Karpas-422 (cell line): Measurements from ENCODE around the gene ATG9B. TPM values are rescaled to one million over a fixed set of nuclear protein-coding genes. Genes with fewer than 3 reads are reported as not detected.

Source experiments
- DNase-seq: peaks from one replicate; pipeline ENCODE4 v3.0.0-alpha.2; 2015
- H2AFZ ChIP-seq: fragments of 200-600 bp; sonication (generic); 2 replicates; pipeline ENCODE4 v1.6.1; 2014; ENCODE audit warnings: antibody characterized with exemption, low read length, mixed read lengths
- H3K27ac ChIP-seq: fragments of 200-600 bp; sonication (generic); 2 replicates; pipeline ENCODE4 v1.5.1; 2014; ENCODE audit warnings: mild to moderate bottlenecking, low read length, moderate library complexity
- H3K27me3 ChIP-seq: fragments of 200-600 bp; sonication (generic); 2 replicates; pipeline ENCODE4 v1.6.1; 2014; ENCODE audit warnings: low read length, mixed read lengths
- H3K36me3 ChIP-seq: fragments of 200-600 bp; sonication (generic); 2 replicates; pipeline ENCODE4 v1.6.1; 2014; ENCODE audit warnings: low read length, mixed read lengths; ENCODE audit not compliant: insufficient read depth
- H3K4me1 ChIP-seq: fragments of 200-600 bp; sonication (generic); 2 replicates; pipeline ENCODE4 v1.6.1; 2014; ENCODE audit warnings: mild to moderate bottlenecking, low read length, mixed read lengths
- H3K4me2 ChIP-seq: fragments of 200-600 bp; sonication (generic); 2 replicates; pipeline ENCODE4 v1.6.1; 2014; ENCODE audit warnings: low read length, low read depth, mild to moderate bottlenecking; ENCODE audit not compliant: poor library complexity, severe bottlenecking
- H3K4me3 ChIP-seq: fragments of 200-600 bp; sonication (generic); 2 replicates; pipeline ENCODE4 v1.5.1; 2014; ENCODE audit warnings: mild to moderate bottlenecking, antibody characterized with exemption, low read length, mixed read lengths
- H3K79me2 ChIP-seq: fragments of 200-600 bp; sonication (generic); 2 replicates; pipeline ENCODE4 v1.6.1; 2014; ENCODE audit warnings: mild to moderate bottlenecking, low read length, mixed read lengths
- H3K9ac ChIP-seq: fragments of 200-600 bp; sonication (generic); 2 replicates; pipeline ENCODE4 v1.6.0; 2014; ENCODE audit warnings: low read length
- H3K9me2 ChIP-seq: fragments of 200-600 bp; sonication (generic), shearing (Covaris generic); replicated peaks from 2 replicates; pipeline ENCODE4 v1.6.0; 2014; ENCODE audit warnings: mild to moderate bottlenecking, low read length, moderate library complexity; ENCODE audit not compliant: insufficient read depth
- H3K9me3 ChIP-seq: fragments of 300-700, 200-600 bp; sonication (generic); 2 replicates; pipeline ENCODE4 v1.6.1; 2014; ENCODE audit warnings: low read length, mixed read lengths
- H4K20me1 ChIP-seq: fragments of 200-600 bp; sonication (generic); 2 replicates; pipeline ENCODE4 v1.6.1; 2014; ENCODE audit warnings: mild to moderate bottlenecking, antibody characterized with exemption, low read length, low read depth; ENCODE audit not compliant: insufficient read depth
- total RNA-seq: library from RNA; depleted of rRNA; stranded (reverse); fragments of >200 nt; shearing (Covaris generic); gene quantifications from 2 replicates; pipeline ENCODE4 v1.2.3, GENCODE V29; 2014; ENCODE audit warnings: low replicate concordance

ATG9B gene
- total RNA-seq, 1 experiment from 2014 or later, result 0.78 TPM

- Histone ChIP-seq H3K27ac (no peak overlapping the region), H3K4me3 (no peak overlapping the region), H3K9ac (no peak overlapping the region), H3K36me3 (no peaks in the 10 kb centered on the region), H3K4me1 (peaks cover 21% of the 10 kb centered on the region), H4K20me1 (no peaks in the 10 kb centered on the region), H2AFZ (no peak overlapping the region), H3K79me2 (no peaks in the 10 kb centered on the region), H3K4me2 (no peak overlapping the region), H3K9me2 (no peaks in the 10 kb centered on the region), H3K9me3 (no peaks in the 10 kb centered on the region), H3K27me3 (no peaks in the 10 kb centered on the region)
- no peak for DNase-seq
Measured at GRCh38 chr7:150972741-150973140, 51.6 kb downstream of the ATG9B start.

GRCh38 chr7:150972023-150972468, 52.2 kb downstream of the ATG9B start:
- no peak overlapping the region for H3K27ac ChIP-seq
- no peaks in the 10 kb centered on the region for H3K9me3 ChIP-seq
- H3K9ac ChIP-seq, result no peak overlapping the region
- no peaks in the 10 kb centered on the region for H3K9me2 ChIP-seq
- H3K4me1 ChIP-seq, result peaks cover 16% of the 10 kb centered on the region
- DNase-seq, result no peak
- no peak overlapping the region for H3K4me3 ChIP-seq
- no peaks in the 10 kb centered on the region for H4K20me1 ChIP-seq
- H3K79me2 ChIP-seq, result no peaks in the 10 kb centered on the region
- no peaks in the 10 kb centered on the region for H3K27me3 ChIP-seq
- H2AFZ ChIP-seq, result no peak overlapping the region
- no peak overlapping the region for H3K4me2 ChIP-seq
- H3K36me3 ChIP-seq, result no peaks in the 10 kb centered on the region

GRCh38 chr7:150971242-150972022, 52.9 kb downstream of the ATG9B start:
- no peak for DNase-seq
- Histone ChIP-seq H3K27ac (no peak overlapping the region), H3K79me2 (no peaks in the 10 kb centered on the region), H3K4me1 (peaks cover 14% of the 10 kb centered on the region), H3K4me3 (no peak overlapping the region), H4K20me1 (no peaks in the 10 kb centered on the region), H3K4me2 (no peak overlapping the region), H3K9me3 (no peaks in the 10 kb centered on the region), H3K27me3 (no peaks in the 10 kb centered on the region), H2AFZ (no peak overlapping the region), H3K9ac (no peak overlapping the region), H3K9me2 (no peaks in the 10 kb centered on the region), H3K36me3 (no peaks in the 10 kb centered on the region)

- H3K27ac ChIP-seq, result no peak overlapping the region
- DNase-seq, result no peak
- H2AFZ ChIP-seq, result no peak overlapping the region
- H3K36me3 ChIP-seq, result no peaks in the 10 kb centered on the region
- no peaks in the 10 kb centered on the region for H3K79me2 ChIP-seq
- H3K4me3 ChIP-seq, result no peak overlapping the region
- no peaks in the 10 kb centered on the region for H3K9me2 ChIP-seq
- peaks cover 11% of the 10 kb centered on the region for H3K4me1 ChIP-seq
- no peaks in the 10 kb centered on the region for H3K9me3 ChIP-seq
- H3K9ac ChIP-seq, result no peak overlapping the region
- no peaks in the 10 kb centered on the region for H3K27me3 ChIP-seq
- H4K20me1 ChIP-seq, result no peaks in the 10 kb centered on the region
- H3K4me2 ChIP-seq, result no peak overlapping the region
Measured at GRCh38 chr7:150970424-150970823, 53.9 kb downstream of the ATG9B start.

GRCh38 chr7:150969475-150969874, 54.8 kb downstream of the ATG9B start:
- Histone ChIP-seq H3K27ac (no peak overlapping the region), H3K4me3 (no peak overlapping the region), H3K9me3 (no peaks in the 10 kb centered on the region), H3K36me3 (no peaks in the 10 kb centered on the region), H2AFZ (no peak overlapping the region), H3K27me3 (no peaks in the 10 kb centered on the region), H3K4me1 (peaks cover 3% of the 10 kb centered on the region; the same call in 1 of the 2 replicates), H3K9ac (no peak overlapping the region), H4K20me1 (no peaks in the 10 kb centered on the region), H3K79me2 (no peaks in the 10 kb centered on the region), H3K4me2 (no peak overlapping the region), H3K9me2 (no peaks in the 10 kb centered on the region)
- DNase-seq, result no peak

- Histone ChIP-seq H3K4me3 (no peak overlapping the region), H3K27ac (no peak overlapping the region), H3K9me3 (no peaks in the 10 kb centered on the region), H2AFZ (no peak overlapping the region), H3K4me1 (no peaks in the 10 kb centered on the region), H3K27me3 (no peaks in the 10 kb centered on the region), H3K79me2 (no peaks in the 10 kb centered on the region), H4K20me1 (no peaks in the 10 kb centered on the region), H3K9me2 (no peaks in the 10 kb centered on the region), H3K9ac (no peak overlapping the region), H3K4me2 (no peak overlapping the region), H3K36me3 (no peaks in the 10 kb centered on the region)
- DNase-seq, result no peak
Measured at GRCh38 chr7:150968734-150969372, 55.4 kb downstream of the ATG9B start.

- H3K27ac ChIP-seq, result no peak overlapping the region
- H3K4me1 ChIP-seq, result no peaks in the 10 kb centered on the region
- no peak overlapping the region for H3K4me2 ChIP-seq
- no peaks in the 10 kb centered on the region for H3K9me2 ChIP-seq
- no peaks in the 10 kb centered on the region for H3K79me2 ChIP-seq
- DNase-seq, result no peak
- H3K4me3 ChIP-seq, result no peak overlapping the region
- no peaks in the 10 kb centered on the region for H3K36me3 ChIP-seq
- H2AFZ ChIP-seq, result no peak overlapping the region
- no peak overlapping the region for H3K9ac ChIP-seq
- no peaks in the 10 kb centered on the region for H4K20me1 ChIP-seq
- no peaks in the 10 kb centered on the region for H3K27me3 ChIP-seq
- no peaks in the 10 kb centered on the region for H3K9me3 ChIP-seq
Measured at GRCh38 chr7:150968056-150968733, 56.1 kb downstream of the ATG9B start.

GRCh38 chr7:150967349-150967748, 56.9 kb downstream of the ATG9B start:
- H3K79me2 ChIP-seq, result no peaks in the 10 kb centered on the region
- H3K4me2 ChIP-seq, result no peak overlapping the region
- H3K36me3 ChIP-seq, result no peaks in the 10 kb centered on the region
- H3K27me3 ChIP-seq, result no peaks in the 10 kb centered on the region
- no peak overlapping the region for H3K9ac ChIP-seq
- no peak overlapping the region for H2AFZ ChIP-seq
- no peaks in the 10 kb centered on the region for H3K9me2 ChIP-seq
- H3K27ac ChIP-seq, result no peak overlapping the region
- no peak overlapping the region for H3K4me3 ChIP-seq
- no peaks in the 10 kb centered on the region for H3K9me3 ChIP-seq
- H3K4me1 ChIP-seq, result no peaks in the 10 kb centered on the region
- no peak for DNase-seq
- H4K20me1 ChIP-seq, result no peaks in the 10 kb centered on the region
